T-cell (primary cell): ENCODE results near the gene SLC38A11. TPM values are rescaled to one million over a fixed set of nuclear protein-coding genes. Genes with fewer than 3 reads are reported as not detected.

Experiments
- ATAC-seq, 4 experiments: fragments of 200-7000 bp in 3 of 4; fragments of 150-1000 bp in 1 of 4; cut with Tn5 transposase; replicated peaks in 1 of 4; 1 replicate in 3 of 4; 2 replicates in 1 of 4; pipeline ENCODE4 v1.10.0; 2021; ENCODE audit warnings: moderate library complexity in 3 of 4, mild to moderate bottlenecking in 2 of 4, moderate number of reproducible peaks in 1 of 4
- CTCF ChIA-PET, 2 donors: fragments of 300-600 bp; sonication (Branson Sonifier 250); formaldehyde crosslinking; loops; one replicate each; lab custom pipeline; 2022; ENCODE audit warnings: antibody characterized with exemption in 2 of 2; lab: Charles Lee
- POLR2A ChIA-PET, 2 donors: fragments of 300-600 bp; sonication (Branson Sonifier 250); formaldehyde crosslinking; loops; one replicate each; lab custom pipeline; 2022; ENCODE audit warnings: antibody characterized with exemption in 2 of 2; lab: Charles Lee
- DNase-seq, 35 experiments: peaks; one replicate each; pipeline versions ENCODE4 v3.0.0 to v3.0.0-alpha.2; 2013 to 2023
- H3K27ac ChIP-seq: one replicate; pipeline ENCODE4 v1.5.1; 2013; ENCODE audit warnings: low read length
- H3K27me3 ChIP-seq, 2 experiments: replicated peaks in 1 of 2; 1 replicate in 1 of 2; 2 replicates in 1 of 2; pipeline versions ENCODE4 v1.6.1 to v1.7.0; 2013; ENCODE audit warnings: low read length in 1 of 2, mixed read lengths in 1 of 2; ENCODE audit not compliant: control insufficient read depth in 2 of 2, insufficient read depth in 2 of 2; ENCODE audit errors: extremely low read depth in 1 of 2
- H3K36me3 ChIP-seq, 2 donors: 1 replicate in 1 of 2; 2 replicates in 1 of 2; pipeline versions ENCODE4 v1.6.1 to v1.7.0; 2013; ENCODE audit warnings: low read length in 1 of 2; ENCODE audit not compliant: control insufficient read depth in 2 of 2, insufficient read depth in 1 of 2; ENCODE audit errors: extremely low read depth in 1 of 2
- H3K4me1 ChIP-seq, 2 experiments: 1 replicate in 1 of 2; 2 replicates in 1 of 2; pipeline versions ENCODE4 v1.6.1 to v1.7.0; 2013; ENCODE audit warnings: low read length in 2 of 2, mixed read lengths in 1 of 2; ENCODE audit not compliant: insufficient read depth in 2 of 2, control insufficient read depth in 1 of 2; ENCODE audit errors: extremely low read depth in 1 of 2
- H3K4me3 ChIP-seq, 2 donors: 1 replicate in 1 of 2; 2 replicates in 1 of 2; pipeline versions ENCODE4 v1.5.1 to v1.7.0; 2013; ENCODE audit warnings: mild to moderate bottlenecking in 2 of 2, low read length in 1 of 2, moderate library complexity in 1 of 2; ENCODE audit not compliant: control insufficient read depth in 1 of 2; ENCODE audit errors: extremely low read depth in 1 of 2
- H3K9me3 ChIP-seq: 2 replicates; pipeline ENCODE4 v1.7.0; 2013
- H3K27ac Mint-ChIP-seq, 2 donors: one replicate each; pipeline ENCODE4 v1.8.0; 2020 to 2021; ENCODE audit warnings: mild to moderate bottlenecking in 2 of 2, mixed read lengths in 2 of 2
- H3K27me3 Mint-ChIP-seq, 2 donors: one replicate each; pipeline ENCODE4 v1.8.0; 2021 to 2022; ENCODE audit warnings: mixed read lengths in 2 of 2
- H3K36me3 Mint-ChIP-seq: one replicate; pipeline ENCODE4 v1.8.0; 2021; ENCODE audit warnings: mixed read lengths
- H3K4me1 Mint-ChIP-seq, 3 donors: one replicate each; pipeline ENCODE4 v1.8.0; 2020 to 2022; ENCODE audit warnings: mixed read lengths in 3 of 3, mild to moderate bottlenecking in 1 of 3
- H3K4me3 Mint-ChIP-seq, 3 donors: one replicate each; pipeline ENCODE4 v1.8.0; 2020 to 2022; ENCODE audit warnings: mild to moderate bottlenecking in 3 of 3, mixed read lengths in 3 of 3, moderate library complexity in 3 of 3
- H3K9me3 Mint-ChIP-seq, 3 donors: one replicate each; pipeline ENCODE4 v1.8.0; 2020 to 2022; ENCODE audit warnings: mixed read lengths in 3 of 3
- WGBS: methylation state at CpG from one replicate; pipeline ENCODE4 v1.1.5; 2013; ENCODE audit warnings: missing lambda C conversion rate; ENCODE audit not compliant: insufficient coverage; 5-methylcytosine and 5-hydroxymethylcytosine counted together
- total RNA-seq, 35 experiments: library from RNA in 6 of 35; stranded (reverse) in 6 of 35; fragments of 120-200 nt in 1 of 35; gene quantifications; one replicate each; pipeline versions ENCODE4 v1.2.1 to v1.2.4 and lab custom pipeline; 2013 to 2026

The SLC38A11 gene
- total RNA-seq, 5 donors from 2014 or later (not counting 1 experiment from before 2014, with no cell fraction given): 0.38 to 0.72 TPM; not detected in 3

DNA sequence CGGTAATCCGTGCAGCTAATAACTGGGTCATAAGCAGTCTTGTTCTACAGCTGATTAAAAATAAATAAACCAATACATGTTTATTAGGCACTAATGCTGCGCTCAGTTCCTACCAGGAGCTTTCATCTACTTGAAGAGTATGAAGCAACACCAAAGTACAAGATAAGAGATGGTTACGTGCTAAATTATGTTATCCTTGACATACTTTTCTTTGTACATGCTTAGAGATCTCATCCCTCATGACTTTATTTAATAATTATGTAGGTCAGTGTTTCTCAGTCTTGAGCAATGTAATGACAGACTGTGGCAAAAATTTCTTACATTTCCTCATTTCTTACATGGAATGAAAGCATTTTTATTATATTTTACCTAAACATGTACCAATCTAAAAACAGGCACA lies 59.1 kb downstream of the SLC38A11 start:
- H3K4me3 Mint-ChIP-seq: no peak overlapping the region
- Histone ChIP-seq H3K4me1 (no peaks in the 10 kb centered on the region), H3K36me3 (no peaks in the 10 kb centered on the region), H3K27ac (no peak overlapping the region), H3K9me3 (no peaks in the 10 kb centered on the region), H3K27me3 (no peaks in the 10 kb centered on the region), H3K4me3 (no peak overlapping the region)
- H3K4me1 Mint-ChIP-seq: no peaks in the 10 kb centered on the region
- H3K27me3 Mint-ChIP-seq: peaks cover 0 to 5% of the 10 kb centered on the region in 2 donors
- no peak for ATAC-seq
- H3K36me3 Mint-ChIP-seq: no peaks in the 10 kb centered on the region
- peaks cover 2 to 8% (median 4%) of the 10 kb centered on the region in 3 donors for H3K9me3 Mint-ChIP-seq
- ChIA-PET POLR2A (no interaction called here), CTCF (no interaction called here)
- no peak for DNase-seq
- H3K27ac Mint-ChIP-seq: no peak overlapping the region
- no CpG with 5 or more reads among the region's 4 CpGs for WGBS

GRCh38 chr2:164891460-164891859 lies 63.9 kb downstream of the SLC38A11 start:
- WGBS: 100% methylated on average over 2 of the region's 5 CpGs
- ChIA-PET POLR2A (no interaction called here), CTCF (no interaction called here)
- DNase-seq (no peak), ATAC-seq (no peak)
- no peaks in the 10 kb centered on the region for H3K36me3 ChIP-seq
- H3K4me1 ChIP-seq: no peaks in the 10 kb centered on the region
- H3K27ac ChIP-seq: no peak overlapping the region
- Mint-ChIP-seq H3K27ac (no peak overlapping the region), H3K4me1 (no peaks in the 10 kb centered on the region), H3K27me3 (peaks cover 0 to 4% of the 10 kb centered on the region in 2 donors), H3K36me3 (no peaks in the 10 kb centered on the region), H3K9me3 (peaks cover 0 to 4% (median 0%) of the 10 kb centered on the region in 3 donors), H3K4me3 (no peak overlapping the region)
- H3K4me3 ChIP-seq: no peak overlapping the region
- no peaks in the 10 kb centered on the region for H3K27me3 ChIP-seq
- H3K9me3 ChIP-seq: no peaks in the 10 kb centered on the region

DNA sequence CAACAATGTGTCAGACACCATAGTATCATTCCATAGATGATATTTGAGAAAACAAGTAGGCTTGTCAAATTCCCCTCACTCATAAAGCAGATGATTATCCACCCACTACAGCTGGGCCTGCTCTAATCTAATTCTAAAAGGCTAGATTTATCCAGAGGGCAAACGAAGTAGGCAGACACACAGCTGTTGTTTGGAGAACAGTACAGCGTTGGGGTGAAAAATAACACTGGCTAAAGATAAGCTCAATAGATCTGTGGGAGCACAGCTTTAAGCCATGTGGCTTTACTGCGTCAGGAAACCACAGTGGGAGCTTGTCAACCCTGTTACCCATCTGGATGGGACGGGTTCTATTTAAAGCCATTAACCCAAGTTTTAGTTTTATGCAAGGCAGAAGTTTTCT lies 64.8 kb downstream of the SLC38A11 start:
- H3K36me3 ChIP-seq: no peaks in the 10 kb centered on the region
- H3K4me1 ChIP-seq: no peaks in the 10 kb centered on the region
- ChIA-PET CTCF (no interaction called here), POLR2A (no interaction called here)
- no peaks in the 10 kb centered on the region for H3K36me3 Mint-ChIP-seq
- H3K27me3 ChIP-seq: no peaks in the 10 kb centered on the region
- peaks cover 0 to 4% (median 0%) of the 10 kb centered on the region in 3 donors for H3K9me3 Mint-ChIP-seq
- ATAC-seq: no peak
- H3K4me3 ChIP-seq: no peak overlapping the region
- peaks cover 0 to 4% of the 10 kb centered on the region in 2 donors for H3K27me3 Mint-ChIP-seq
- no peak overlapping the region for H3K27ac ChIP-seq
- H3K9me3 ChIP-seq: no peaks in the 10 kb centered on the region
- WGBS: 10% methylated on average over 2 of the region's 4 CpGs
- no peak overlapping the region for H3K4me3 Mint-ChIP-seq
- H3K4me1 Mint-ChIP-seq: no peaks in the 10 kb centered on the region
- DNase-seq: no peak
- no peak overlapping the region for H3K27ac Mint-ChIP-seq

DNA sequence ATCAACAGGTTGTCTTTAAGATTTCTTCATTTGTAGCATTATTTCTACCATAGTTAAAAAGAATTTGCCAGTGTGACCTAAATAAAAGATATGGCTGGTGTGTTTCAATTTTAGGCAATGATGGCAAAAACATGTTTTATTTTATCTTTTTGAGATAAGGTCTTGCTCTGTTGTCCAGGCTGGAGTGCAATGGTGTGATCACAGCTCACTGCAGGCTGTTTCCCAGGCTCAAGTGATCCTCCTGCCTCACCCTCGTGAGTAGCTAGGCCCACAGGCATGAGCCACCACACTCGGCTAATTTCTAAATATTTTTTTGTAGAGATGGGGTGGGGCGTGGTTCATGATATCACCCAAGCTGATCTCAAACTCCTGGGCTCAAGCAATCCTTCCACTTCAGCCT lies 66.7 kb downstream of the SLC38A11 start:
- Histone ChIP-seq H3K4me3 (no peak overlapping the region), H3K4me1 (no peaks in the 10 kb centered on the region), H3K9me3 (no peaks in the 10 kb centered on the region), H3K27ac (no peak overlapping the region), H3K36me3 (no peaks in the 10 kb centered on the region), H3K27me3 (no peaks in the 10 kb centered on the region)
- Mint-ChIP-seq H3K4me1 (no peaks in the 10 kb centered on the region), H3K9me3 (peaks cover 0 to 2% (median 0%) of the 10 kb centered on the region in 3 donors), H3K4me3 (no peak overlapping the region), H3K27me3 (peaks cover 0 to 4% of the 10 kb centered on the region in 2 donors), H3K27ac (no peak overlapping the region), H3K36me3 (no peaks in the 10 kb centered on the region)
- no CpG with 5 or more reads among the region's 3 CpGs for WGBS
- ChIA-PET CTCF (no interaction called here), POLR2A (no interaction called here)
- ATAC-seq: no peak
- DNase-seq: no peak

GRCh38 chr2:164887434-164888144 lies 67.7 kb downstream of the SLC38A11 start:
- H3K4me1 ChIP-seq: no peaks in the 10 kb centered on the region
- H3K27ac Mint-ChIP-seq: no peak overlapping the region
- no CpG with 5 or more reads among the region's 4 CpGs for WGBS
- ATAC-seq (no peak), DNase-seq (no peak)
- no peak overlapping the region for H3K27ac ChIP-seq
- H3K36me3 Mint-ChIP-seq: no peaks in the 10 kb centered on the region
- no peaks in the 10 kb centered on the region for H3K27me3 ChIP-seq
- H3K9me3 ChIP-seq: no peaks in the 10 kb centered on the region
- ChIA-PET POLR2A (no interaction called here), CTCF (no interaction called here)
- H3K4me3 ChIP-seq: no peak overlapping the region
- H3K36me3 ChIP-seq: no peaks in the 10 kb centered on the region
- no peaks in the 10 kb centered on the region for H3K9me3 Mint-ChIP-seq
- peaks cover 0 to 4% of the 10 kb centered on the region in 2 donors for H3K27me3 Mint-ChIP-seq
- no peaks in the 10 kb centered on the region for H3K4me1 Mint-ChIP-seq
- no peak overlapping the region for H3K4me3 Mint-ChIP-seq

DNA sequence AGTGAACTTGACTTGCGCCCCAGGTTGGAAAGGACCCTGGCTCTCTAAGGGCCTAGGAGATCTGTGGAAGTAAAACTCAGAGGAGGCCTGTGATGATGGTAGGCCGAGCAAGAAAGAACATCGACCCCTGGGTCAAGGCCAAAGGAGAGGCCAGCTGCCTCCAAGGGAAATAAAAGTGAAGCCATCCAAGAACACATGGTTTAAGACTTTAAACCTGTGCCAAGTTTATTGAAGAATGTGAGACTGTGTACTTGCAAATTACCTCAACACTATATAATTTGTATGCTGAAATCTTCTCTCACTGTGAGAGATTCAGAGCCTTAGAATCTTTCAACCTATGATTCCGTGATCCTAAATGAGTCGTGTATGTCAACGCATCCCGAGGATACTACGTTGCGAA lies 73.0 kb downstream of the SLC38A11 start:
- POLR2A ChIA-PET: no interaction called here
- no peaks in the 10 kb centered on the region for H3K4me1 Mint-ChIP-seq
- CTCF ChIA-PET: no interaction called here
- no peak overlapping the region for H3K27ac Mint-ChIP-seq
- Histone ChIP-seq H3K27ac (no peak overlapping the region), H3K9me3 (no peaks in the 10 kb centered on the region), H3K4me3 (no peak overlapping the region), H3K27me3 (no peaks in the 10 kb centered on the region), H3K4me1 (no peaks in the 10 kb centered on the region), H3K36me3 (no peaks in the 10 kb centered on the region)
- no peaks in the 10 kb centered on the region for H3K27me3 Mint-ChIP-seq
- H3K9me3 Mint-ChIP-seq: no peaks in the 10 kb centered on the region
- 92% methylated on average over 8 of the region's 9 CpGs for WGBS
- no peaks in the 10 kb centered on the region for H3K36me3 Mint-ChIP-seq
- H3K4me3 Mint-ChIP-seq: no peak overlapping the region
- DNase-seq: no peak
- ATAC-seq: no peak
